Right lobe of liver (tissue), 6 donors: Measurements from ENCODE around the gene DHRS3. TPM values are rescaled to one million over a fixed set of nuclear protein-coding genes. Genes with fewer than 3 reads are reported as not detected.
A peak's percentile ranks its signal among the peaks of the same experiment; 100 is the strongest.
"Not testable (repeated sequence)": the region's sequence is repeated elsewhere in the genome, so short reads cannot be mapped to it uniquely, and the experiment has no call there.

ENCODE experiments used
- ATAC-seq, 4 donors: fragments of 200-7000 bp; cut with Tn5 transposase; one replicate each; pipeline ENCODE4 v1.9.1; 2020; ENCODE audit warnings: mild to moderate bottlenecking in 4 of 4, moderate library complexity in 4 of 4
- DNase-seq, 3 donors: peaks; one replicate each; pipeline ENCODE4 v3.0.0-alpha.2; 2020
- H3K27ac ChIP-seq, 3 donors: fragments of 200-600 bp; one replicate each; pipeline ENCODE4 v1.8.0; 2022
- H3K27me3 ChIP-seq, 2 donors: fragments of 200-600 bp; one replicate each; pipeline ENCODE4 v1.8.0; 2022
- H3K36me3 ChIP-seq, 4 donors: fragments of 200-600 bp; sonication (generic) in 1 of 4; one replicate each; pipeline versions ENCODE4 v1.5.1 to v1.8.0; 2017 to 2022; ENCODE audit warnings: control low read depth in 1 of 4
- H3K4me1 ChIP-seq, 4 donors: fragments of 200-600 bp; sonication (generic) in 1 of 4; one replicate each; pipeline versions ENCODE4 v1.5.1 to v1.8.0; 2017 to 2022; ENCODE audit warnings: control low read depth in 1 of 4
- H3K4me3 ChIP-seq, 3 donors: fragments of 200-600 bp; one replicate each; pipeline ENCODE4 v1.8.0; 2022
- H3K9me3 ChIP-seq, 4 donors: fragments of 200-600 bp; sonication (generic) in 1 of 4; one replicate each; pipeline versions ENCODE4 v1.5.1 to v1.8.0; 2017 to 2022; ENCODE audit warnings: control low read depth in 1 of 4
- POLR2A ChIP-seq: fragments of 450-650 bp; IDR thresholded peaks from one replicate; pipeline ENCODE4 v1.6.1; 2017; ENCODE audit warnings: antibody characterized with exemption, mild to moderate bottlenecking
- WGBS: methylation state at CpG from one replicate; pipeline ENCODE4 v1.1.6; 2018; ENCODE audit warnings: low coverage, low lambda C conversion rate; ENCODE audit not compliant: insufficient coverage; ENCODE audit errors: missing lambda C conversion rate; 5-methylcytosine and 5-hydroxymethylcytosine counted together
- intact Hi-C, 2 donors: fragments of 100-400 bp; cut with DNase I; formaldehyde crosslinking; loops; one replicate each; pipeline versions ENCODE4 v1.11.2 to v1.14.1; 2022
- total RNA-seq, 6 experiments: library from RNA; depleted of rRNA in 2 of 6; stranded (reverse); fragments of >200 nt in 2 of 6; fragmentation: NEBNext Ultra II Directional in 3 of 6; extraction: Animal tissue kit (Norgen Biotek cat#: 25700) in 3 of 6; gene quantifications; one replicate each; pipeline versions ENCODE4 v1.1.0 to v1.2.4, GENCODE V29; 2016 to 2023
- TF ChIP-seq, protein P1 (sequence below), 4 donors: fragments of 200-600 bp in 3 of 4; fragments of 450-650 bp in 1 of 4; IDR thresholded peaks; one replicate each; pipeline versions ENCODE4 v1.5.1 to v1.8.0; 2016 to 2022; ENCODE audit warnings: antibody characterized with exemption in 4 of 4, mild to moderate bottlenecking in 2 of 4
- donor health status: DM: no; HTN: yes; CAD: no.
- donor health status: DM: no; HTN: no; CAD: no.
- donor health status: DM: no; HTN: no; CAD: no.
- donor health status: DM: no; HTN: yes; CAD: no.
- donor health status: DM: no; HTN: yes; CAD: no.

DHRS3 gene
- total RNA-seq, 6 experiments from 2014 or later: 132 to 252 (median 172) TPM

GRCh38 chr1:12648741-12649140 is 30.7 kb upstream of the DHRS3 start:
- no peak for ATAC-seq
- TF ChIP-seq POLR2A: no peak
- TF ChIP-seq, protein P1, sequence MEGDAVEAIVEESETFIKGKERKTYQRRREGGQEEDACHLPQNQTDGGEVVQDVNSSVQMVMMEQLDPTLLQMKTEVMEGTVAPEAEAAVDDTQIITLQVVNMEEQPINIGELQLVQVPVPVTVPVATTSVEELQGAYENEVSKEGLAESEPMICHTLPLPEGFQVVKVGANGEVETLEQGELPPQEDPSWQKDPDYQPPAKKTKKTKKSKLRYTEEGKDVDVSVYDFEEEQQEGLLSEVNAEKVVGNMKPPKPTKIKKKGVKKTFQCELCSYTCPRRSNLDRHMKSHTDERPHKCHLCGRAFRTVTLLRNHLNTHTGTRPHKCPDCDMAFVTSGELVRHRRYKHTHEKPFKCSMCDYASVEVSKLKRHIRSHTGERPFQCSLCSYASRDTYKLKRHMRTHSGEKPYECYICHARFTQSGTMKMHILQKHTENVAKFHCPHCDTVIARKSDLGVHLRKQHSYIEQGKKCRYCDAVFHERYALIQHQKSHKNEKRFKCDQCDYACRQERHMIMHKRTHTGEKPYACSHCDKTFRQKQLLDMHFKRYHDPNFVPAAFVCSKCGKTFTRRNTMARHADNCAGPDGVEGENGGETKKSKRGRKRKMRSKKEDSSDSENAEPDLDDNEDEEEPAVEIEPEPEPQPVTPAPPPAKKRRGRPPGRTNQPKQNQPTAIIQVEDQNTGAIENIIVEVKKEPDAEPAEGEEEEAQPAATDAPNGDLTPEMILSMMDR (IDR thresholded peaks at IDR 0.05): no peak
- WGBS: 70% methylated on average over 7 of the region's 7 CpGs

GRCh38 chr1:12645401-12645800 is 27.4 kb upstream of the DHRS3 start:
- intact Hi-C loops, ATAC-seq: not testable (repeated sequence)

More at GRCh38 chr1:12648741-12649140, 30.7 kb upstream of the DHRS3 start:
- intact Hi-C loops: no loop called here
- Histone ChIP-seq H3K27me3 (no peaks in the 10 kb centered on the region), H3K4me3 (no peak overlapping the region), H3K9me3 (no peaks in the 10 kb centered on the region), H3K36me3 (no peaks in the 10 kb centered on the region), H3K27ac (no peak overlapping the region), H3K4me1 (no peaks in the 10 kb centered on the region)
- DNase-seq: no peak

DNA sequence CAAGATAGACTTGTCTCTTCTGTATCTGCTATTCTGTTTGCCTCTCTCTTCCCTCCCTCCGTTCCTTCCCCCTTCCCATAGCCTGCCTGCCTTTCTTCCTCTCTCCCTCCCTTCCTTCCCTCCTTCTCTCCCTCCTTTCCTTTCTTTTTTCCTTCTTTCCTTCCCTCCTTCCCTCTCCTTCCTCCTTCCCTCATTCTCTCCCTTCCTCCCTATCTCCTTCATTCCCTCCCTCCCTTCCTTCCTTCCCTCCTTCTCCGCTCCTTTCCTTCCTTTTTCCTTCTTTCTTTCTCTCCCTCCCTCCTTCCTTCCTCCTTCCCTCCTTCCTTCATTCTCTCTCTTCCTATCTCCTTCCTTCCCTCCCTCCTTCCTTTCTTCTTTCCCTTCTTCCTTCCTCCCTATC is 26.8 kb upstream of the DHRS3 start:
- Histone ChIP-seq H3K27me3 (no peaks in the 10 kb centered on the region), H3K4me3 (no peak overlapping the region), H3K4me1 (no peaks in the 10 kb centered on the region), H3K9me3 (peaks cover 0 to 5% (median 2%) of the 10 kb centered on the region in 4 donors), H3K27ac (no peak overlapping the region), H3K36me3 (no peaks in the 10 kb centered on the region)
- 79% methylated on average over 2 of the region's 2 CpGs for WGBS
- DNase-seq: no peak
- intact Hi-C loops: no loop called here
- TF ChIP-seq, protein P1 (IDR thresholded peaks at IDR 0.05): no peak
- TF ChIP-seq POLR2A: no peak
- ATAC-seq: no peak

More at GRCh38 chr1:12645401-12645800, 27.4 kb upstream of the DHRS3 start:
- 81% methylated on average over 9 of the region's 9 CpGs for WGBS
- H3K27me3 ChIP-seq, H3K4me1 ChIP-seq, H3K9me3 ChIP-seq, H3K27ac ChIP-seq, H3K4me3 ChIP-seq, DNase-seq, H3K36me3 ChIP-seq: not testable (repeated sequence)

GRCh38 chr1:12644237-12644636 is 26.2 kb upstream of the DHRS3 start:
- Histone ChIP-seq H3K4me3 (no peak overlapping the region), H3K4me1 (no peaks in the 10 kb centered on the region), H3K9me3 (peaks cover 0 to 5% (median 2%) of the 10 kb centered on the region in 4 donors), H3K27me3 (no peaks in the 10 kb centered on the region), H3K27ac (no peak overlapping the region), H3K36me3 (no peaks in the 10 kb centered on the region)
- WGBS: no CpG with 5 or more reads among the region's 2 CpGs
- TF ChIP-seq, protein P1 (IDR thresholded peaks at IDR 0.05): no peak
- no peak for TF ChIP-seq POLR2A
- intact Hi-C loops: no loop called here
- DNase-seq (no peak), ATAC-seq (peak in 1 of 4 donors; percentile 21)

- no peak for ATAC-seq
- intact Hi-C loops: no loop called here
Observed at GRCh38 chr1:12643785-12644184, 25.8 kb upstream of the DHRS3 start, which contains the start of gene AADACL4. Gene AADACL4 (plus strand): TSS chr1:12644085. CDS start chr1:12644547, 462 bp downstream.

More at GRCh38 chr1:12643785-12644184, 25.8 kb upstream of the DHRS3 start, which contains the start of gene AADACL4:
- H3K36me3 ChIP-seq: no peaks in the 10 kb centered on the region
- no peak within 1 kb of the TSS for H3K27ac ChIP-seq
- peaks cover 0 to 5% (median 2%) of the 10 kb centered on the region in 4 donors for H3K9me3 ChIP-seq
- no peaks in the 10 kb centered on the region for H3K27me3 ChIP-seq
- WGBS: 91% methylated on average over 5 of the region's 7 CpGs
- TF ChIP-seq, protein P1 (IDR thresholded peaks at IDR 0.05): no peak
- TF ChIP-seq POLR2A: no peak
- DNase-seq: no peak
- H3K4me3 ChIP-seq: no peak within 1 kb of the TSS
- no peaks in the 10 kb centered on the region for H3K4me1 ChIP-seq
